Common myeloid progenitor, CD34-positive (primary cell): ENCODE results near the gene HOXC11.

ENCODE experiments used
- CTCF ChIA-PET: fragments of 350-600 bp; sonication (Branson Sonifier 250); formaldehyde crosslinking; loops from one replicate; lab custom pipeline; 2021; ENCODE audit warnings: antibody characterized with exemption; lab: Charles Lee
- POLR2A ChIA-PET: fragments of 350-600 bp; sonication (Branson Sonifier 250); formaldehyde crosslinking; loops from one replicate; lab custom pipeline; 2021; ENCODE audit warnings: antibody characterized with exemption; lab: Charles Lee
- DNase-seq, 3 donors: peaks; one replicate each; pipeline versions ENCODE4 v3.0.0 to v3.0.0-alpha.2; 2013
- H3K27ac ChIP-seq, 2 experiments: 1 replicate in 1 of 2; 2 replicates in 1 of 2; pipeline ENCODE4 v1.7.0; 2013; ENCODE audit warnings: inconsistent platforms in 2 of 2, low read length in 2 of 2, mild to moderate bottlenecking in 2 of 2, low read depth in 1 of 2, moderate library complexity in 1 of 2; ENCODE audit not compliant: severe bottlenecking in 2 of 2, insufficient read depth in 1 of 2, poor library complexity in 1 of 2
- H3K27me3 ChIP-seq, 5 experiments: replicated peaks in 2 of 5; 1 replicate in 3 of 5; 2 replicates in 2 of 5; pipeline versions ENCODE4 v1.6.1 to v1.7.0; 2013; ENCODE audit warnings: low read length in 4 of 5, mild to moderate bottlenecking in 2 of 5, moderate library complexity in 2 of 5, inconsistent platforms in 1 of 5; ENCODE audit not compliant: insufficient read depth in 5 of 5, control insufficient read depth in 4 of 5
- H3K36me3 ChIP-seq, 4 experiments: 1 replicate in 2 of 4; 2 replicates in 2 of 4; pipeline versions ENCODE4 v1.6.1 to v1.7.0; 2013; ENCODE audit warnings: low read length in 3 of 4, control low read depth in 1 of 4, mild to moderate bottlenecking in 1 of 4; ENCODE audit not compliant: control insufficient read depth in 4 of 4, insufficient read depth in 4 of 4
- H3K4me1 ChIP-seq, 4 experiments: 1 replicate in 3 of 4; 2 replicates in 1 of 4; pipeline versions ENCODE4 v1.6.1 to v1.7.1; 2013; ENCODE audit warnings: low read length in 3 of 4, mild to moderate bottlenecking in 3 of 4, control low read depth in 1 of 4, inconsistent platforms in 1 of 4, moderate library complexity in 1 of 4; ENCODE audit not compliant: control insufficient read depth in 4 of 4, insufficient read depth in 4 of 4; ENCODE audit errors: control extremely low read depth in 1 of 4
- H3K4me3 ChIP-seq, 7 experiments: 1 replicate in 4 of 7; 2 replicates in 3 of 7; pipeline versions ENCODE4 v1.5.1 to v1.7.0; 2013; ENCODE audit warnings: mild to moderate bottlenecking in 7 of 7, low read length in 6 of 7, moderate library complexity in 6 of 7, inconsistent platforms in 2 of 7, low read depth in 2 of 7, control low read depth in 1 of 7; ENCODE audit not compliant: insufficient read depth in 4 of 7, control insufficient read depth in 1 of 7; ENCODE audit errors: extremely low read depth in 1 of 7
- H3K9me3 ChIP-seq, 5 experiments: 1 replicate in 4 of 5; 2 replicates in 1 of 5; pipeline versions ENCODE4 v1.6.1 to v1.7.1; 2013; ENCODE audit warnings: low read length in 4 of 5, mild to moderate bottlenecking in 2 of 5, inconsistent platforms in 1 of 5, low read depth in 1 of 5, moderate library complexity in 1 of 5; ENCODE audit not compliant: control insufficient read depth in 4 of 5, insufficient read depth in 2 of 5; ENCODE audit errors: control extremely low read depth in 1 of 5
- WGBS: methylation state at CpG from one replicate; pipeline ENCODE4 v1.1.5; 2013; ENCODE audit not compliant: insufficient coverage; 5-methylcytosine and 5-hydroxymethylcytosine counted together

The HOXC11 gene

GRCh38 chr12:54000116-54001114 is 27.5 kb downstream of the HOXC11 start, which contains the start of gene HOXC9:
Gene HOXC9 (plus strand): TSS chr12:54000161. CDS start chr12:54000189, 28 bp downstream.
- Histone ChIP-seq H3K4me3 (peak within 1 kb of the TSS in 1 of 7 experiments; percentile 16), H3K4me1 (peaks cover 0 to 21% (median 9%) of the 10 kb centered on the region in 4 experiments), H3K36me3 (no peaks in the 10 kb centered on the region), H3K27me3 (peaks cover 3 to 100% (median 63%) of the 10 kb centered on the region in 5 experiments), H3K9me3 (no peaks in the 10 kb centered on the region), H3K27ac (peak within 1 kb of the TSS in 1 of 2 experiments; percentile 58)
- WGBS: 3% methylated on average over 78 of the region's 87 CpGs
- ChIA-PET POLR2A (interaction anchor here (0.6 kb wide), 1 partner anchor 14 kb away, joined by 3 read pairs; no protein-coding TSS in a partner anchor), CTCF (interaction anchor here (0.9 to 7.5 kb wide), 6 partner anchors 9 to 205 kb away, joined by 3 to 46 read pairs (median 5); partner anchors contain the start of gene HOXC10)
- DNase-seq: no peak

- ChIA-PET CTCF (interaction anchor here (0.8 to 7.5 kb wide), 8 partner anchors 10 to 215 kb away, joined by 3 to 101 read pairs (median 6); partner anchors contain the start of gene HOXC10), POLR2A (no interaction called here)
- H3K27ac ChIP-seq: no peak overlapping the region
- H3K4me1 ChIP-seq: peaks cover 0 to 17% (median 10%) of the 10 kb centered on the region in 4 experiments
- DNase-seq: no peak
- 33% methylated on average over 7 of the region's 8 CpGs for WGBS
- no peak overlapping the region for H3K4me3 ChIP-seq
- H3K9me3 ChIP-seq: no peaks in the 10 kb centered on the region
- peaks cover 3 to 100% (median 58%) of the 10 kb centered on the region in 5 experiments for H3K27me3 ChIP-seq
- no peaks in the 10 kb centered on the region for H3K36me3 ChIP-seq
Measured at GRCh38 chr12:54001283-54002187, 28.6 kb downstream of the HOXC11 start.

- WGBS: 38% methylated on average over 11 of the region's 19 CpGs
- H3K9me3 ChIP-seq: no peaks in the 10 kb centered on the region
- peaks cover 0 to 19% (median 11%) of the 10 kb centered on the region in 4 experiments for H3K4me1 ChIP-seq
- ChIA-PET CTCF (interaction anchor here (0.9 to 7.5 kb wide), 8 partner anchors 11 to 205 kb away, joined by 3 to 101 read pairs (median 4); partner anchors contain the start of gene HOXC10), POLR2A (no interaction called here)
- no peaks in the 10 kb centered on the region for H3K36me3 ChIP-seq
- no peak overlapping the region for H3K4me3 ChIP-seq
- no peak overlapping the region for H3K27ac ChIP-seq
- DNase-seq: no peak
- peaks cover 6 to 100% (median 60%) of the 10 kb centered on the region in 5 experiments for H3K27me3 ChIP-seq
Measured at GRCh38 chr12:54002278-54002914, 29.5 kb downstream of the HOXC11 start.

- peaks cover 0 to 19% (median 11%) of the 10 kb centered on the region in 4 experiments for H3K4me1 ChIP-seq
- ChIA-PET POLR2A (no interaction called here), CTCF (interaction anchor here (1.0 to 7.5 kb wide), 8 partner anchors 12 to 205 kb away, joined by 3 to 101 read pairs (median 4); partner anchors contain the start of gene HOXC10)
- no peaks in the 10 kb centered on the region for H3K36me3 ChIP-seq
- no peak overlapping the region for H3K4me3 ChIP-seq
- H3K27me3 ChIP-seq: peaks cover 12 to 100% (median 66%) of the 10 kb centered on the region in 5 experiments
- no peak for DNase-seq
- H3K9me3 ChIP-seq: no peaks in the 10 kb centered on the region
- no peak overlapping the region for H3K27ac ChIP-seq
- WGBS: 23% methylated on average over 9 of the region's 19 CpGs
Measured at GRCh38 chr12:54002915-54003389, 30.0 kb downstream of the HOXC11 start.

GRCh38 chr12:54003625-54004024 is 30.7 kb downstream of the HOXC11 start:
- CTCF ChIA-PET: interaction anchor here (0.7 to 6.7 kb wide), 12 partner anchors 12 to 211 kb away, joined by 3 to 101 read pairs (median 4); partner anchors contain the start of gene HOXC12
- Histone ChIP-seq H3K9me3 (no peaks in the 10 kb centered on the region), H3K27me3 (peaks cover 12 to 100% (median 64%) of the 10 kb centered on the region in 5 experiments), H3K4me3 (no peak overlapping the region), H3K36me3 (no peaks in the 10 kb centered on the region), H3K4me1 (peaks cover 0 to 19% (median 11%) of the 10 kb centered on the region in 4 experiments), H3K27ac (no peak overlapping the region)
- POLR2A ChIA-PET: no interaction called here
- DNase-seq: no peak
- 50% methylated on average over 3 of the region's 3 CpGs for WGBS
